C4-2B (cell line): ENCODE data around the gene MAB21L3.

Experiments
- CTCF ChIP-seq: fragments of 450-650 bp; conservative IDR thresholded peaks from 2 replicates; pipeline ENCODE4 v1.5.1; 2017; ENCODE audit warnings: mild to moderate bottlenecking
- ZFX ChIP-seq: fragments of 450-650 bp; IDR thresholded peaks from 2 replicates; pipeline ENCODE4 v1.6.1; 2017

- TF ChIP-seq CTCF (no peak), ZFX (no peak)
Measured at GRCh38 chr1:116159177-116159576, 48.0 kb downstream of the MAB21L3 start.
